G401.6 (cell line): ENCODE data around the gene TBC1D24.
"Not testable (repeated sequence)": the region's sequence is repeated elsewhere in the genome, so short reads cannot be mapped to it uniquely, and the experiment has no call there.

Experiments
- FAIRE-seq: peaks from 2 replicates; lab custom pipeline; 2012; peaks lifted over from hg19 to GRCh38; lab: Jason Lieb, UNC

Gene TBC1D24

DNA sequence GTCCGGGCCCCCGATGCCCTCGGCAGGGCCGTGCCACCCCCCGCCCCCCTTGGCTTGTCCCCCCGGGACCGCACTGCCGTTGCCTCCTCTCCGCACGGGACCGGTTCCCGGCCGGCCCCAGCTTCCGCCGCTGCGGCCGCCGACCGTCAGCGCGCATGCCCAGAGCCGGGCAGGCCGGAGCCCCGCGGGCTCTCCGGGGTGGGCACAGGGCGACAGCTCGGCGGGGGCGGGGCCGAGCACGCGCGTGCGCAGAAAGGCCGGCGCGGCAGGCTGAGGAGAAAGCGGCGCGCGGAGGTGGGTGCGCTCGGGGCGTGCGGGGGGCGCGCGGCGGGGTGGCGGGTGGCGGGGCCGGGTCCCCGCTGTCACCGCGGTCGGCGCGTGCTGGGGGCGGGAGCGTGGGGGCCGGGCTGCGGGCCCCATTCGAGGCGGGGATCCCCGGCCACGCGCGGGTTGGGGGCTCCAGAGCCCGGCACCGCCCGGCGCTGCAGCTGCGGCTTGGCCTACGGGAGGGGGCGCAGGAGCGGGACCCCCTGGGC is at the start of gene TBC1D24:
TBC1D24 (plus strand) TSS at position 251 of the 536 bp plus-strand sequence. CDS start 21,022 bp downstream, outside the sequence.
- FAIRE-seq, result no peak

DNA sequence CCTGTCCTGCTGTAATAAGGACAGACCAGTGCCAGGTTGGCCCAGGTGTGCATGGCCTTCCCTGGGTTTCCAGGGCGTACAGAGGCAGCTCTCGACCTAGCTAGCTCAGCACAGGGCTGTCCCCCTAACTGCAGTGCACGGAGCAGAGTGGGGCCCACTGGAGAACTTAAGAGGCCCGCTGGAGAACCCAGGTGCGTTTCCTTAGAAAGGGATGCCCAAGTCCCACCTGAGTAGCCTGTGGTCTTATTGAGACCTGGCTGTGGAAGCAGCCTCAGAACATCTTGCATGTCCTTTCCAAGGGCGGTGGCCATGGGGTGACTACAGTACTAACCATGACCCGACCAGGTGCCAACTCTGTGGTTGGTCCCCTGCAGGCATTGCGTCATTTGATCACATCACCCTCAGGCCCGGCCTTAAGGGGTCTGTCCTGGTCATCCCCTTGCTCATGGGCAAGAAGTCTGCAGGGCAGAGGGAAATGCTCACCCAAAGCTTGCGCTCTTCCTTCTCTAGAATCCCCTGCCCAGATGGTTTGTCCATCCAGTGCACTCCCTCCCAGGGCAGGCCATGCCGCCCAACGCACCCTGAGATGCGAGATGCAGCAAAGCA is 49.0 kb upstream of the TBC1D24 start:
- FAIRE-seq, result no peak

DNA sequence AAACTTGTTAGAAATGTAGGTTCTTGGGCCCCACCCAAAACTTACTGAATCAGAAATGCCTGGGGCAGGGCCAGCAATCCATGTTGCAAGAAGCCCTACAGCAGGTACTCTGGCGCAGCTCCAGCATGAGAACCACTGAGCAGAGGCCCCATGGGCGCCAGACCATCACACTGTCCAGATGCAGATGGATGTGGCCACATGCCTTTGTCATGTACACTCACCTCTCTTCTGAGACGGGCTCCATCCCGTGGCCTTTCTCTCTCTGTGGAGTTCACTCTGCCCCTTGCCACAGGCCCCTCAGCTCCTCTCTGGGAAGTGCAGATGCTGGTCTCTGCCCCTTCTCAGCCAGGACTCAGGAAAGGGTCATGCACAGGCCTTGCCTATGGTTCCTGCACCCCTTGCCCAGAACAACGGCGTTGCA is 48.0 kb upstream of the TBC1D24 start:
- no peak for FAIRE-seq

GRCh38 chr16:2427526-2427925 is 47.4 kb upstream of the TBC1D24 start:
- FAIRE-seq, result no peak

DNA sequence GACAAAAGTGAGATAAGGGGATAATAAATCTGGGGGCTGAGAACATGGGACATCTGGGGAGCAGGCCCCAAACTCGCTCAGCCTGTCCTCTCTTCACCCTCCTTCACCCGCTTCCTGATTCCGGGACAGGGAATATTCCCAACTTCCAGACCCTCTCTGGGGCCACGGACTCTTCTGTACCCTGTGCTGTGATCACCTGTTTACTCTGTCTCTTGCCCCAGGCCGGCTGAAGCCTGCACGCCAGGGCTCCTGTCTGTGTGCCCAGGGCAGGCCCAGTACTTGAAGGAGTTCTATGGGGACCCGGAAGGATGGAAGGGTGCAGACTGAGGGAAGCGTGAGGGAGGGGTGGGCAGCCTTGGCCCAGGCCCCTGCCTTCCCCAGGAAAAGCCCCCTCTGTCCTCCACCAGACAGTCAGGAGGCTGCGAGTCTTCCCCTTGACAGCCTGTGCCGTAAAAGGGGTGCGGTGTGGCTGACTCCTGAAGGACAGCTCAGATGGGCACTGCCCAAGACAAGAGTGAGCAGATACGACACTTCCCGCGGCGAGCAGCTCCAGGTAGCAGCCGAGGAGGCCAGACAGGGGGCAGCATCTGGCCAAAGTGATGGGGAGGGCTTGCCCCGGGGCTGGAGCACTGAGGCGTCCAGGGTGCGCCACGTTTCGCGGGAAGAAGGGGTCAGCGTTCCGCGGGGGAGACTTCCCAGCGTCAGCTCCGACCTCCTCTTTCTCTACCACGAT is 46.7 kb upstream of the TBC1D24 start:
- no peak for FAIRE-seq

DNA sequence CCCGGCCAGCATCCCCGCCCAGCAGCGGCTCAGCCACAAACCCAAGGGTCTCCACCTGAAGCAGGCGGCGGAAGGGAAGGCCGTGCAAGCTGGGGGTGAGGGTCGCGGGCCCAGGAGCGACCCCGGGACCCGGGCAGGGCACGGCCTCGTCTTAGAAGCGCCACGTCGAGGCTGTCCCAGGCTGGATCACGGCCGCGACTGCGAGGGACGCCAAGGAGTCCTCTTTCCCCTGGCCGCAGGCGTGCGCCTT is 46.2 kb upstream of the TBC1D24 start:
- no peak for FAIRE-seq

DNA sequence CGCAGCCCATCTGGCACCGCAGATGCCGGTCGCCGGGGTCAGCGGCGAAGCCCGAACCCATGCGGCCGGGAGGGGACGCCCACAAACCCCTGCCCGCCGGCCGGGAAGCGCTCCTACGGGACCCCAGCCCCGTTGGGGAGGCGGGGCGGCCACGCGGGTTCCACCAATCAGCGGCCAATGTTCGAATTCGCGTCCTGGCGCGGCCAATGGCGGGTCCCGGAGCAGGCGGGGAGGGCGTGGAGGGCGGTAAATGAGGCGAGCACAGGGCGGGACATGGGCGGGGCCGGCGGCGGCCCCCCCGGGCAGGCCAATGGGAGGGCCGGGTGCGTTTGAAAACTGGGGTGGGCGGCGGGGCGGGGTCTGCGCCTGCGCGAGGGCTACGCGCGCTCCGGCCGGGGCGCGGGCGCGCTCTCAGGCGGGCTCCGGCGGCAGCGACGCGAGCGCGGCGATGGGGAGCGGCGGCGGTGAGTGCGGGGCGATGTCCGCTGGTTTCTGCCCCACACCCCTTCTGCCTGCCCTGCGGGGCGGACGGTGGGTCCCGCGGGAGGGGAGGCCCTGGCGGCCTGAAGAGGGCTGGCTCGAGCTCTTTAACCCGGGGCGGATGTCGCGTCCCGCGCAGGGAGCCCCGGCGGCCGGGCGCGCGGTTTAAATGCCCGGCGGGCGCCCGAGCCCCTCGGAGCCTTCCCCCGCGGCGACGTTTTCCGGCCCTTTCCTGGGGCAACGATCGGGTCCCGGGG is 45.7 kb upstream of the TBC1D24 start, which contains the start of gene CCNF:
CCNF (plus strand) TSS at position 414 of the 737 bp plus-strand sequence; CDS start at position 449, 35 bp downstream.
- peak; percentile 79 for FAIRE-seq

GRCh38 chr16:2429771-2430663 is 44.9 kb upstream of the TBC1D24 start:
- no peak for FAIRE-seq

DNA sequence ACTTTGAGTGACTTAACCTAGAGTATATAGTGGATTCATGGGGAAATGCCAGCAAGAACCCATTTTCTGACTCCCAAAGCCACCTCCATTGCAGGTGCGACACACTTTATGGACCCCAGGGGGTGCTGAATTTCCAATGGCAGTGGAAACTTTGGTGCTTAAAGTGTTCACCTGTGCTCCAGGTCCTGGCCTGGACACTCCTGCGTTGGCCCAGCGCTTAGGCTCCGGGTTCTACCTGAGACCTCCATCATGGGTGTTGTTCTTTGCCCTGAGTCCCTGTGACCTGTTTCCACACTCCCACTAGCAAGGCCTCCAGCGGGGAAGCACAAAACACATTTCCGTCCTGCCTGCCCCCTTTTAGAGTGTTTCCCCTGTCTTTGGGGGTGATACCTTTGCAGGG is 42.6 kb upstream of the TBC1D24 start:
- no peak for FAIRE-seq

GRCh38 chr16:2432801-2433505 is 42.0 kb upstream of the TBC1D24 start:
- FAIRE-seq, result no peak

GRCh38 chr16:2435236-2435635 is 39.7 kb upstream of the TBC1D24 start:
- not testable (repeated sequence) for FAIRE-seq

DNA sequence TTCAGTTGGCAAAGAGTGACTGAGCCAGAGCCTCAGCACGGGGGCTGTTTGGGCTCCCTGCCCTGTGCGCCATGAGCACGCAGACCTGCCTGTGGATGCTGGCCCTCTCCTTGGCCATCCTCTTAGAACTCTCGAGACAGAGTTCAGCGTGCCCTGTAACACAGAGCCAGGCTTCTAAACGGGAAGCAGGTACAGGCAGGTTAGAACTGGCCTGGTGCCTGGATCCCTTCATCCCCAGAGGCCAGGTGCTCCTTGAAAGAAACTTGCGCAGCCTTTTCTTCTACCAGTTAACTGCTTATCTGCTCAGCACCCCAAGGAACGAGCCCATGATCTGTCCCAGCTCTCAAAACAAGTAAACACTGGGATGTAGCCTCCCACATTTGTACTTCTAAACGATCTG is 38.8 kb upstream of the TBC1D24 start:
- no peak for FAIRE-seq

- FAIRE-seq, result no peak
Measured at GRCh38 chr16:2437032-2437790, 37.7 kb upstream of the TBC1D24 start.

DNA sequence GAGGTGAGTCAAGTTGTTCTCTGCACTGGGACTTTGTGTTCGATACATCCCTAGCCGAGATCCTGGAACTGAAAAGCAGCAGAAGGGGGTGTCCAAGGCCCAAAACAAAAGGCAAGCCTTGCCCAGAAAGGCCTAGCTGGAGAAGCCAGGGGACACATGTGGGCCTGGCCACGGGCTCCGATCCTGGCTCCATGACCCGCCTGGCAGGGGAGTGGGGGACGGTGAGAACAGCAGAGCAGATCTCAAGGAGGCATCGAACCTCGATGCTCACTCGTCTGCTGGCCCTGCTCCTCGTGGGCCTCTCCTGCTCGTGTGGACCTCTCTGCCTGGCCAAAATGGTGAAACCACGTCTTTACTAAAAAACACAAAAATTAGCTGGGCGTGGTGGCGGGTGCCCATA is 36.8 kb upstream of the TBC1D24 start:
- FAIRE-seq, result no peak

DNA sequence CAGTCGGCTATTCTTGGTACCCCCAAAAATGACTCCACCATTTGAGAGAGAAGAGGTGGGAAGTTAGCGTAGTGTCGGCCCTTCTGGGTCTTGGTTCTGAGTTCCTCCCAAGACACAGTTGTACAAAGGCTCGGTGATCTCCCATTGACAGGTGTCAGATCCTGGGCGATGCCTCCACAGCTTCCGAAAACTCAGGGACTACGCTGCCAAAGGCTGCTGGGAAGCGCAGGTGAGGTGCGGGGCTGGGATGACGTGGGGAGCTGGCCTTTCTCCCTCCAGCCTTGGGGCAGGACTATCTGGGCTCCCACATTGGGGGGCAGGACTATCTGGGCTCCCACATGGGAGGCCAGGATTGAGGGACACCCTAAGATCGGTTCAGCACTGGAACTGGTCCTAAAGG is 35.3 kb upstream of the TBC1D24 start:
- FAIRE-seq, result no peak

DNA sequence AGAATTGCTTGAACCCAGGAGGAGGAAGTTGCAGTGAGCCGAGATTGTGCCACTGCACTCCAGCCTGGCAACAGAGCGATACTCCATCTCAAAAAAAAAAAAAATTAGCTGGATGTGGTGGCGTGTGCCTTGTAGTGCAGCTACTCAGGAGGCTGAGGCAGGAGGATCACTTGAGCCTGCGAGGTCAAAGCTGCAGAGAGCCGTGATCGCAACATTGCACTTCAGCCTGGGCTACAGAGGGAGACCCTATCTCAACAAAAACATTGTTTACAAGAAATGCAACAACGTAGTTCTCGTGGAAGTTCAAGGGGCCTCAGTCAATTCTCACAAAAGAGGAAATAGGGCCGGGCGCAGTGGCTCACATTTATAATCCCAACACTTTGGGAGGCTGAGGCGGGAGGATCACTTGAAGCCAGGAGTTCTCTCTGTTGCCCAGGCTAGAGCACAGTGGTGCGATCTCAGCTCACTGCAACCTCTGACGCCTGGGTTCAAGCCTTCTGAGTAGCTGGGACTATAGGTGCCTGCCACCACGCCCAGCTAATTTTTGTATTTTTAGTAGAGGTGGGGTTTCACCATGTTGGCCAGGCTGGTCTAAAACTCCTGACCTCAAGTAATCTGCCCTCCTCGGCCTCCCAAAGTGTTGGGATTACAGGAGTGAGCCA is 33.7 kb upstream of the TBC1D24 start:
- not testable (repeated sequence) for FAIRE-seq

DNA sequence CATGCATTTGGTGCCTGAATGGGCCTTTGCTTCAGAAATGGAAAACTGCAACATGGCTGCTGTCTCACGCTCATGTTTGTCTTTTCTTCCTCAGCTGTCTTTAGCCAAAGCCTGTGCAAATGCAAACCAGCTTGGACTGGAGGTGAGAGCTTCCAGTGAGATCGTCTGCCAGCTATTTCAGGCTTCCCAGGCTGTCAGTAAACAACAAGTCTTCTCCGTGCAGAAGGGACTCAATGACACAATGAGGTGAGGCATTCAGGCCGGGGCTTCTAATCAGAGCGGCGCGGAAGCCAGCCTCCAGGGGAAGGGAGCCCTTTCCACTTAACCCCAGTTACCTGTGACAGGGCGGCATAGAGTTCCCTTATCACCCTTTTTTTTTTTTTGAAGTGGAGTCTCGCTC is 31.4 kb upstream of the TBC1D24 start:
- no peak for FAIRE-seq

GRCh38 chr16:2447920-2448583 is 26.9 kb upstream of the TBC1D24 start:
- no peak for FAIRE-seq

GRCh38 chr16:2449118-2449517 is 25.8 kb upstream of the TBC1D24 start:
- no peak for FAIRE-seq

GRCh38 chr16:2450535-2450934 is 24.4 kb upstream of the TBC1D24 start:
- no peak for FAIRE-seq
